Measurements from ENCODE around the gene OLR1. TPM values are rescaled to one million over a fixed set of nuclear protein-coding genes. Genes with fewer than 3 reads are reported as not detected.
"Not testable (repeated sequence)": the region's sequence is repeated elsewhere in the genome, so short reads cannot be mapped to it uniquely, and the experiment has no call there.

Gene OLR1
- total and polyA plus RNA-seq, 2 of the 4 experiments (the other 2 are of a cell fraction): 3.2 to 4.1 TPM

- H3K4ac ChIP-seq (ENCODE audit: low read depth, low read length): peak overlapping the region; percentile 48
- H4K8ac ChIP-seq (ENCODE audit: low read depth in 2 of 2, low read length in 2 of 2): peak overlapping the region; percentile 2 to 75; a peak in 3 of 4 replicates
- no peak overlapping the region for H2AK9ac ChIP-seq (replicated peaks; ENCODE audit: low read depth, low read length, poor library complexity)
- H3K27ac ChIP-seq (ENCODE audit: insufficient read depth, low read length): peak overlapping the region; percentile 77
- H3K36me3 ChIP-seq (ENCODE audit: control insufficient read depth, insufficient read depth, low read length): no peaks in the 10 kb centered on the region
- H3K23ac ChIP-seq (ENCODE audit: low read depth, low read length): peak overlapping the region; percentile 55
- H3K27me3 ChIP-seq (ENCODE audit: control insufficient read depth, insufficient read depth, low read length): no peaks in the 10 kb centered on the region
- H3K4me3 ChIP-seq (ENCODE audit: insufficient read depth, low read depth, low read length): no peak overlapping the region
- H3K56ac ChIP-seq (ENCODE audit: extremely low read depth, insufficient read depth, low read length): peak overlapping the region; percentile 25; the same call in 1 of the 2 replicates
- no TSS peak for BruUV-seq (replicated peaks)
- H4K5ac ChIP-seq (ENCODE audit: low read depth, low read length): peak overlapping the region; percentile 75
- peak overlapping the region; percentile 77 for H2BK20ac ChIP-seq (ENCODE audit: low read depth, low read length)
- H4K91ac ChIP-seq (ENCODE audit: insufficient read depth, low read depth, low read length): peak overlapping the region; percentile 84
- ChIA-PET CTCF (interaction anchor here (0.6 to 2.6 kb wide), 5 partner anchors 25 to 426 kb away, joined by 3 to 31 read pairs (median 4); no protein-coding TSS in a partner anchor), POLR2A (ENCODE audit: unreplicated experiment) (interaction anchor here (0.6 to 1.2 kb wide), 3 partner anchors 23 to 157 kb away, joined by 3 to 6 read pairs (median 6); partner anchors contain the start of gene GABARAPL1)
- H3K14ac ChIP-seq (replicated peaks; ENCODE audit: low read depth, low read length): peak overlapping the region; percentile 35
- WGBS, 2 experiments (ENCODE audit: extremely low coverage in 2 of 2, insufficient read length in 1 of 2): no CpG with 5 or more reads among the region's 5 CpGs
- dilution Hi-C loops (cut with HindIII; ENCODE audit: low sequenced_read_pairs, unreplicated experiment) (no loop called here), in situ Hi-C loops (cut with MboI; ENCODE audit: low sequenced_read_pairs) (loop anchor here (5.0 kb wide), 1 partner anchor 37 kb away; no protein-coding TSS in a partner anchor), intact Hi-C loops (cut with micrococcal nuclease) (loop anchor here (1.0 to 5.0 kb wide), 4 partner anchors 36 to 437 kb away; no protein-coding TSS in a partner anchor)
- peak overlapping the region; percentile 39; the same call in 1 of the 2 replicates for H2AK5ac ChIP-seq (ENCODE audit: low read depth, low read length)
- peak overlapping the region; percentile 96 for H2BK120ac ChIP-seq (ENCODE audit: low read depth, low read length)
- H3K18ac ChIP-seq (ENCODE audit: low read depth, low read length): peak overlapping the region; percentile 5
- peak overlapping the region; percentile 1; the same call in 1 of the 3 replicates for H2BK15ac ChIP-seq (ENCODE audit: low read depth, low read length)
- peaks cover 3% of the 10 kb centered on the region for H3K9me1 ChIP-seq (ENCODE audit: insufficient read depth, low read length)
- H3K4me1 ChIP-seq (ENCODE audit: control insufficient read depth, insufficient read depth, low read length): peaks cover 12% of the 10 kb centered on the region
- H2BK5ac ChIP-seq (ENCODE audit: low read depth, low read length, poor library complexity, severe bottlenecking): peak overlapping the region; percentile 81
- TF ChIP-seq CEBPB (IDR thresholded peaks at IDR 0.05; ENCODE audit: low read depth, low read length) (no peak), BHLHE40 (IDR thresholded peaks at IDR 0.05; ENCODE audit: low read depth, low read length) (no peak), SMC3 (IDR thresholded peaks at IDR 0.05; ENCODE audit: low read depth, low read length) (no peak)
- TF ChIP-seq, protein P1, sequence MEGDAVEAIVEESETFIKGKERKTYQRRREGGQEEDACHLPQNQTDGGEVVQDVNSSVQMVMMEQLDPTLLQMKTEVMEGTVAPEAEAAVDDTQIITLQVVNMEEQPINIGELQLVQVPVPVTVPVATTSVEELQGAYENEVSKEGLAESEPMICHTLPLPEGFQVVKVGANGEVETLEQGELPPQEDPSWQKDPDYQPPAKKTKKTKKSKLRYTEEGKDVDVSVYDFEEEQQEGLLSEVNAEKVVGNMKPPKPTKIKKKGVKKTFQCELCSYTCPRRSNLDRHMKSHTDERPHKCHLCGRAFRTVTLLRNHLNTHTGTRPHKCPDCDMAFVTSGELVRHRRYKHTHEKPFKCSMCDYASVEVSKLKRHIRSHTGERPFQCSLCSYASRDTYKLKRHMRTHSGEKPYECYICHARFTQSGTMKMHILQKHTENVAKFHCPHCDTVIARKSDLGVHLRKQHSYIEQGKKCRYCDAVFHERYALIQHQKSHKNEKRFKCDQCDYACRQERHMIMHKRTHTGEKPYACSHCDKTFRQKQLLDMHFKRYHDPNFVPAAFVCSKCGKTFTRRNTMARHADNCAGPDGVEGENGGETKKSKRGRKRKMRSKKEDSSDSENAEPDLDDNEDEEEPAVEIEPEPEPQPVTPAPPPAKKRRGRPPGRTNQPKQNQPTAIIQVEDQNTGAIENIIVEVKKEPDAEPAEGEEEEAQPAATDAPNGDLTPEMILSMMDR (conservative IDR thresholded peaks at IDR 0.05; ENCODE audit: low read depth, low read length): no peak
- H4K20me1 ChIP-seq (ENCODE audit: insufficient read depth, low read length): no peaks in the 10 kb centered on the region
- no peaks in the 10 kb centered on the region for H3K9me3 ChIP-seq (ENCODE audit: control insufficient read depth, insufficient read depth, low read length)
- peak; percentile 59 for ATAC-seq (ENCODE audit: low read depth)
- peak overlapping the region; percentile 35; the same call in 1 of the 2 replicates for H3K4me2 ChIP-seq (ENCODE audit: low read depth, low read length)
- H3K79me1 ChIP-seq (ENCODE audit: low read depth in 1 of 2, low read length in 2 of 2): no peaks in the 10 kb centered on the region
- H2AFZ ChIP-seq (replicated peaks; ENCODE audit: low read length, poor library complexity): peak overlapping the region; percentile 36
- H3K9ac ChIP-seq (ENCODE audit: low read depth, low read length): peak overlapping the region; percentile 24; the same call in 1 of the 2 replicates
- peak; percentile 66 for DNase-seq
These were observed 17.7 kb upstream of the OLR1 start for GRCh38 chr12:10189653-10190052.

GRCh38 chr12:10186958-10187357 is 15.0 kb upstream of the OLR1 start:
- DNase-seq; CTCF ChIA-PET; H2AFZ ChIP-seq (replicated peaks; ENCODE audit: low read length, poor library complexity); H3K18ac ChIP-seq (ENCODE audit: low read depth, low read length); H3K4me2 ChIP-seq (ENCODE audit: low read depth, low read length); H4K20me1 ChIP-seq (ENCODE audit: insufficient read depth, low read length); H2BK120ac ChIP-seq (ENCODE audit: low read depth, low read length); H2BK5ac ChIP-seq (ENCODE audit: low read depth, low read length, poor library complexity, severe bottlenecking); in situ Hi-C loops (cut with MboI; ENCODE audit: low sequenced_read_pairs); H3K36me3 ChIP-seq (ENCODE audit: control insufficient read depth, insufficient read depth, low read length); H3K27me3 ChIP-seq (ENCODE audit: control insufficient read depth, insufficient read depth, low read length); dilution Hi-C loops (cut with HindIII; ENCODE audit: low sequenced_read_pairs, unreplicated experiment); H2AK9ac ChIP-seq (replicated peaks; ENCODE audit: low read depth, low read length, poor library complexity); H4K8ac ChIP-seq (ENCODE audit: low read depth in 2 of 2, low read length in 2 of 2); POLR2A ChIA-PET (ENCODE audit: unreplicated experiment); ATAC-seq (ENCODE audit: low read depth); H3K27ac ChIP-seq (ENCODE audit: insufficient read depth, low read length); H3K9me3 ChIP-seq (ENCODE audit: control insufficient read depth, insufficient read depth, low read length); H2BK15ac ChIP-seq (ENCODE audit: low read depth, low read length); BruUV-seq (replicated peaks); H3K4ac ChIP-seq (ENCODE audit: low read depth, low read length); H3K14ac ChIP-seq (replicated peaks; ENCODE audit: low read depth, low read length); H3K9me1 ChIP-seq (ENCODE audit: insufficient read depth, low read length); H2BK20ac ChIP-seq (ENCODE audit: low read depth, low read length); intact Hi-C loops (cut with micrococcal nuclease); H4K5ac ChIP-seq (ENCODE audit: low read depth, low read length); H3K23ac ChIP-seq (ENCODE audit: low read depth, low read length); H3K79me1 ChIP-seq (ENCODE audit: low read depth in 1 of 2, low read length in 2 of 2); H3K4me3 ChIP-seq (ENCODE audit: insufficient read depth, low read depth, low read length); H4K91ac ChIP-seq (ENCODE audit: insufficient read depth, low read depth, low read length); H3K56ac ChIP-seq (ENCODE audit: extremely low read depth, insufficient read depth, low read length); H3K9ac ChIP-seq (ENCODE audit: low read depth, low read length): not testable (repeated sequence)
- 0 out of 2 replicates have a peak overlapping the region, but pooled peaks have one; percentile 5 for H2AK5ac ChIP-seq (ENCODE audit: low read depth, low read length)
- H3K4me1 ChIP-seq (ENCODE audit: control insufficient read depth, insufficient read depth, low read length): peaks cover 25% of the 10 kb centered on the region
- 100% methylated on average over 2 of the region's 6 CpGs; no CpG with 5 or more reads in 1 of the 2 experiments for WGBS, 2 experiments (ENCODE audit: extremely low coverage in 2 of 2, insufficient read length in 1 of 2)

All from IMR-90 (cell line).